GM12878 (cell line): ENCODE results near the gene ARMCX4. TPM values are rescaled to one million over a fixed set of nuclear protein-coding genes. Genes with fewer than 3 reads are reported as not detected.

ENCODE experiments used
- ATAC-seq: fragments of 200-7000 bp; cut with Tn5 transposase; 3 replicates; pipeline ENCODE4 v1.9.1; 2020; ENCODE audit warnings: mild to moderate bottlenecking, moderate library complexity
- BruUV-seq: library from RNA; stranded (reverse); fragments of 400-500 nt; replicated peaks from 2 replicates; lab custom pipeline; 2021; lab: Mats Ljungman, UMichigan
- CTCF ChIA-PET: fragments of 300-600 bp; sonication (Branson Sonifier 250); formaldehyde crosslinking; extraction: SDS; loops from one replicate; lab custom pipeline; 2021; ENCODE audit warnings: inconsistent platforms; lab: Yijun Ruan, JAX
- POLR2A ChIA-PET: fragments of 350-600 bp; formaldehyde crosslinking; extraction: SDS; loops from one replicate; lab custom pipeline; 2021; ENCODE audit warnings: inconsistent platforms; lab: Charles Lee
- RAD21 ChIA-PET: fragments of 300-600 bp; sonication (Branson Sonifier 250); formaldehyde crosslinking; loops from one replicate; lab custom pipeline; 2023; ENCODE audit warnings: antibody characterized with exemption; ENCODE audit not compliant: unreplicated experiment; lab: Charles Lee
- SMC1A ChIA-PET: fragments of 300-600 bp; sonication (Branson Sonifier 250); formaldehyde crosslinking; loops from one replicate; lab custom pipeline; 2023; ENCODE audit not compliant: unreplicated experiment, uncharacterized antibody; lab: Charles Lee
- DNase-seq: peaks from one replicate; pipeline ENCODE4 v3.0.0-alpha.2; 2011; ENCODE audit warnings: low read depth, low spot score
- FAIRE-seq: peaks from 3 replicates; lab custom pipeline; 2011; peaks lifted over from hg19 to GRCh38; lab: Jason Lieb, UNC
- H2AFZ ChIP-seq: 2 replicates; pipeline ENCODE4 v1.6.0; 2011; ENCODE audit warnings: low read depth, low read length, control low read depth; ENCODE audit not compliant: control insufficient read depth
- H3K27ac ChIP-seq: 2 replicates; pipeline ENCODE4 v1.5.1; 2011; ENCODE audit warnings: control low read depth; ENCODE audit not compliant: control insufficient read depth, insufficient read depth
- H3K27me3 ChIP-seq, 2 experiments: replicated peaks in 1 of 2; 2 replicates each; pipeline versions ENCODE4 v1.6.0 to v1.6.1; 2011; ENCODE audit warnings: low read length in 1 of 2; ENCODE audit not compliant: control insufficient read depth in 2 of 2, insufficient read depth in 2 of 2
- H3K36me3 ChIP-seq, 2 experiments: 2 replicates each; pipeline ENCODE4 v1.5.1; 2011; ENCODE audit warnings: low read length in 1 of 2; ENCODE audit not compliant: control insufficient read depth in 2 of 2, insufficient read depth in 2 of 2
- H3K4me1 ChIP-seq: 2 replicates; pipeline ENCODE4 v1.6.1; 2011; ENCODE audit warnings: mild to moderate bottlenecking, low read length, moderate library complexity, mixed read lengths; ENCODE audit not compliant: control insufficient read depth, insufficient read depth
- H3K4me2 ChIP-seq: 2 replicates; pipeline ENCODE4 v1.6.0; 2011; ENCODE audit warnings: control low read depth; ENCODE audit not compliant: control insufficient read depth, insufficient read depth
- H3K4me3 ChIP-seq: fragments of 200-600 bp; sonication (generic); 2 replicates; pipeline ENCODE4 v1.5.1; 2016
- H3K79me2 ChIP-seq: 2 replicates; pipeline ENCODE4 v1.6.0; 2011; ENCODE audit warnings: low read length; ENCODE audit not compliant: control insufficient read depth, insufficient read depth
- H3K9ac ChIP-seq: 2 replicates; pipeline ENCODE4 v1.8.0; 2011; ENCODE audit warnings: low read length, control low read depth, mixed read lengths; ENCODE audit not compliant: control insufficient read depth, insufficient read depth
- H3K9me3 ChIP-seq: replicated peaks from 3 replicates; pipeline ENCODE4 v1.5.1; 2011; ENCODE audit warnings: mild to moderate bottlenecking, low read length; ENCODE audit not compliant: control insufficient read depth, insufficient read depth
- H4K20me1 ChIP-seq: 2 replicates; pipeline ENCODE4 v1.6.0; 2011; ENCODE audit not compliant: control insufficient read depth, insufficient read depth
- ASH2L ChIP-seq: fragments of 300-600, 200-600 bp; sonication (generic); IDR thresholded peaks from 2 replicates; pipeline ENCODE4 v1.6.1; 2017; ENCODE audit warnings: low read depth, mild to moderate bottlenecking, borderline replicate concordance
- ATF7 ChIP-seq: fragments of 450-650 bp; IDR thresholded peaks from 2 replicates; pipeline ENCODE4 v1.6.1; 2016; ENCODE audit warnings: low read depth, mild to moderate bottlenecking
- GATAD2B ChIP-seq: fragments of 450-650 bp; conservative IDR thresholded peaks from 2 replicates; pipeline ENCODE4 v1.6.1; 2017; ENCODE audit warnings: low read depth, mild to moderate bottlenecking, moderate library complexity
- HCFC1 ChIP-seq: fragments of 150-350 bp; IDR thresholded peaks from 2 replicates; pipeline ENCODE4 v1.6.1; 2014; ENCODE audit warnings: low read length
- MEF2A ChIP-seq: IDR thresholded peaks from 2 replicates; pipeline ENCODE4 v1.6.1; 2011; ENCODE audit warnings: low read depth, mild to moderate bottlenecking, low read length, moderate library complexity; ENCODE audit not compliant: insufficient read depth
- MTA3 ChIP-seq: IDR thresholded peaks from 2 replicates; pipeline ENCODE4 v1.6.1; 2012; ENCODE audit warnings: low read length, inconsistent platforms, borderline replicate concordance
- NFYA ChIP-seq: IDR thresholded peaks from 2 replicates; pipeline ENCODE4 v1.6.1; 2011; ENCODE audit warnings: low read depth, mild to moderate bottlenecking, low read length, improper control_type of control experiment, borderline replicate concordance
- NR2F1 ChIP-seq: fragments of 450-650 bp; conservative IDR thresholded peaks from 2 replicates; pipeline ENCODE4 v1.6.1; 2017; ENCODE audit warnings: mild to moderate bottlenecking
- PBX3 ChIP-seq: IDR thresholded peaks from 2 replicates; pipeline ENCODE4 v1.6.1; 2011; ENCODE audit warnings: mild to moderate bottlenecking, low read depth, low read length, moderate library complexity; ENCODE audit not compliant: insufficient replicate concordance
- RFX5 ChIP-seq: IDR thresholded peaks from 2 replicates; pipeline ENCODE4 v1.6.1; 2011; ENCODE audit warnings: low read depth, low read length, improper control_type of control experiment
- SIN3A ChIP-seq: IDR thresholded peaks from 2 replicates; pipeline ENCODE4 v1.6.1; 2012; ENCODE audit warnings: low read depth, low read length, improper control_type of control experiment
- SMAD1 ChIP-seq: fragments of 450-650 bp; IDR thresholded peaks from 2 replicates; pipeline ENCODE4 v1.6.1; 2018; ENCODE audit warnings: mild to moderate bottlenecking, low read depth; ENCODE audit not compliant: partially characterized antibody
- SMARCA5 ChIP-seq: fragments of 450-650 bp; IDR thresholded peaks from 2 replicates; pipeline ENCODE4 v1.6.1; 2017; ENCODE audit warnings: mild to moderate bottlenecking
- STAT3 ChIP-seq: IDR thresholded peaks from 2 replicates; pipeline ENCODE4 v1.6.1; 2011; ENCODE audit warnings: low read depth, low read length, improper control_type of control experiment
- ZBED1 ChIP-seq: IDR thresholded peaks from 2 replicates; pipeline ENCODE4 v1.6.1; 2016; ENCODE audit warnings: borderline replicate concordance
- ZNF274 ChIP-seq: IDR thresholded peaks from one replicate; pipeline ENCODE4 v1.8.0; 2011; ENCODE audit not compliant: insufficient read length, insufficient read depth
- WGBS: methylation state at CpG from one replicate; pipeline ENCODE4 v1.1.6; 2016; ENCODE audit warnings: low lambda C conversion rate; ENCODE audit not compliant: insufficient replicate concordance, insufficient coverage; ENCODE audit errors: missing lambda C conversion rate; 5-methylcytosine and 5-hydroxymethylcytosine counted together
- in situ Hi-C: fragments of 300-500 bp; cut with MboI; formaldehyde crosslinking; loops from 9 replicates; pipeline ENCODE4 v1.14.3; 2018; ENCODE audit warnings: mixed read lengths
- intact Hi-C: fragments of 100-400 bp; cut with micrococcal nuclease; formaldehyde crosslinking; loops from one replicate; pipeline ENCODE4 v1.14.2; 2022; ENCODE audit not compliant: unreplicated experiment
- polyA plus RNA-seq, 11 experiments: library from polyadenylated mRNA; depleted of rRNA in 4 of 11; unstranded in 6 of 11; stranded (reverse) in 5 of 11; fragments of >200 nt; fragmentation: Nextera tagmentation in 4 of 11; fragmentation: Illumina TruSeq in 1 of 11; extraction: Ambion mirVana in 4 of 11; extraction: Trizol in 1 of 11; gene quantifications; 1 replicate in 1 of 11; 2 replicates in 10 of 11; pipeline versions ENCODE4 v1.2.1 to v1.2.3, GENCODE V29; 2011 to 2016; ENCODE audit warnings: inconsistent platforms in 2 of 11, missing spikeins in 2 of 11, low read depth in 1 of 11
- total RNA-seq, 4 experiments: library from RNA; depleted of rRNA in 3 of 4; stranded (reverse); fragments of >200 nt in 3 of 4; fragmentation: Illumina TruSeq in 1 of 4; extraction: Trizol in 1 of 4; gene quantifications; 2 replicates each; pipeline versions ENCODE4 v1.2.1 to v1.2.3, GENCODE V29; 2013 to 2021

ARMCX4 gene
- total and polyA plus RNA-seq, 10 of the 15 experiments (the other 5 are each of a cell fraction or from before 2014, with no cell fraction given), result 0.23 to 3.2 (median 0.75) TPM; not detected in 1

DNA sequence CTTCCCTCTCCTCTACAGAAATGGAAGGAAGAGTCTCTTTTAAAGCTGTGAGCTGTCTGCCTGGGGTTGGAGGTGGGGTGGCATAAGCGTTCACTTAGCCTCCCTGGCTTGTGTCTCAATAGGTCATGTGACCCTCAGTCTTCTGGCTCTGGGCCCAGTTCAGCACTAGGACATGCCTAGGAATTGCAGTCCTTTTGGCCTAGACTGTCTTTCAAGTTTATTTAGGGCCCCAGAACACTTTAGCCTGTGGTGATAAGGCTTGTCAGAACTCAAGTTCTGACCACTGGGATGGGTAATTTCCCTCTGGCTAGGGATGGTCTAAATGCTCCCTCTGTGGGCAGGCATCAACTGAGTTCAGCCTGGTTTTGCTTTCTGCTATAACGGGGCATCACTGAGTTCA, 34.3 kb upstream of the ARMCX4 start (continued):
- no peak for TF ChIP-seq NFYA
- TF ChIP-seq ZNF274, result no peak

DNA sequence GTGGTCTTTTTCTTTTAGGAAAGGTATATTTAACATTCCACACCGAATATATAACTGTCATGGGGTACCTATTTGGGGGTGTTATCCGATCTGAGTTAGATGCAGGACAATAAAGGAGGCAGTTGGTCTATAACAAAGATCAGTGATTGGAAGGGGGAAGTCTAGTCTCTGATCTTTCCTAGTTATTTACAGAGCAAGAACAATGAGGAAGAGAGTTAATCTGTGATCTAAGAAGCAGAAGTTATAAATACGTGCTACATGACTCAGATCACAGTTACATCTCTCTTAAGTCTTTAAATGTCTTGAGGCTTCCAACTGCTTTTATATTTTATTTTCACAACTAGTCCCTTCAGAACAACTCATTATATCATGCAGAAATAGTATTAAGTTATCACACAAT, 33.2 kb upstream of the ARMCX4 start:
- ChIA-PET POLR2A (no interaction called here), CTCF (no interaction called here), SMC1A (no interaction called here), RAD21 (no interaction called here)
- no peak for FAIRE-seq
- Histone ChIP-seq H2AFZ (no peak overlapping the region), H3K9me3 (no peaks in the 10 kb centered on the region), H3K79me2 (no peaks in the 10 kb centered on the region), H3K4me1 (no peaks in the 10 kb centered on the region), H3K4me3 (no peak overlapping the region), H3K27me3 (no peaks in the 10 kb centered on the region), H3K4me2 (no peak overlapping the region), H3K36me3 (no peaks in the 10 kb centered on the region), H3K27ac (no peak overlapping the region), H3K9ac (no peak overlapping the region), H4K20me1 (no peaks in the 10 kb centered on the region)
- BruUV-seq, result no TSS peak
- in situ Hi-C loops, result no loop called here
- WGBS, result 35% methylated on average over 3 of the region's 3 CpGs
- intact Hi-C loops, result no loop called here
- ATAC-seq, result no peak
- TF ChIP-seq MEF2A, result no peak
- TF ChIP-seq HCFC1, result no peak
- TF ChIP-seq ATF7, result no peak
- no peak for TF ChIP-seq GATAD2B
- TF ChIP-seq NR2F1, result no peak
- no peak for TF ChIP-seq SMARCA5
- TF ChIP-seq ZBED1, result no peak
- no peak for TF ChIP-seq SMAD1
- TF ChIP-seq SIN3A, result no peak
- TF ChIP-seq PBX3, result no peak
- TF ChIP-seq ASH2L, result no peak
- no peak for TF ChIP-seq MTA3
- TF ChIP-seq RFX5, result no peak
- TF ChIP-seq STAT3, result no peak
- no peak for DNase-seq
